SK-N-SH (cell line): ENCODE data around the gene GPR25. TPM values are rescaled to one million over a fixed set of nuclear protein-coding genes. Genes with fewer than 3 reads are reported as not detected.

Experiments
- CTCF ChIA-PET: fragments of 300-600, 350-600 bp; formaldehyde crosslinking; extraction: SDS; loops from one replicate; lab custom pipeline; 2021; lab: Yijun Ruan, JAX
- POLR2A ChIA-PET: fragments of 350-600 bp; sonication (Branson Sonifier 250); formaldehyde crosslinking; extraction: SDS; loops from one replicate; lab custom pipeline; 2020; ENCODE audit warnings: antibody characterized with exemption, inconsistent platforms; lab: Yijun Ruan, JAX
- DNase-seq: peaks from one replicate; pipeline ENCODE4 v3.0.0; 2012
- H2AFZ ChIP-seq: fragments of 200-600 bp; sonication (generic); 2 replicates; pipeline ENCODE4 v1.8.1; 2016; ENCODE audit warnings: antibody characterized with exemption, mild to moderate bottlenecking, low read depth
- H3F3A ChIP-seq: fragments of 200-600 bp; sonication (generic); replicated peaks from 2 replicates; pipeline ENCODE3; 2016; ENCODE audit warnings: antibody characterized with exemption, mild to moderate bottlenecking; ENCODE audit not compliant: insufficient read depth
- H3K27ac ChIP-seq, 2 experiments: fragments of 200-500 bp in 1 of 2; fragments of 200-600 bp in 1 of 2; sonication (Bioruptor generic) in 1 of 2; sonication (generic), shearing (Covaris generic) in 1 of 2; 2 replicates each; pipeline versions ENCODE4 v1.5.1 to v1.6.1; 2014 to 2016; ENCODE audit warnings: low read depth in 2 of 2, inconsistent platforms in 1 of 2, low read length in 1 of 2, mild to moderate bottlenecking in 1 of 2, mixed read lengths in 1 of 2
- H3K27me3 ChIP-seq: fragments of 200-600 bp; sonication (generic), shearing (Covaris generic); 2 replicates; pipeline ENCODE4 v1.6.1; 2016; ENCODE audit warnings: mixed run types; ENCODE audit not compliant: insufficient read depth
- H3K36me3 ChIP-seq, 2 experiments: fragments of 200-500 bp in 1 of 2; fragments of 200-600 bp in 1 of 2; sonication (Bioruptor generic) in 1 of 2; sonication (generic) in 1 of 2; replicated peaks in 1 of 2; 2 replicates each; pipeline versions ENCODE3 to v1.5.1; 2014 to 2016; ENCODE audit warnings: low read length in 1 of 2, mild to moderate bottlenecking in 1 of 2; ENCODE audit not compliant: insufficient read depth in 2 of 2, control insufficient read depth in 1 of 2
- H3K4me1 ChIP-seq, 2 experiments: fragments of 200-500 bp in 1 of 2; fragments of 200-600 bp in 1 of 2; sonication (Bioruptor generic) in 1 of 2; sonication (generic), shearing (Covaris generic) in 1 of 2; 2 replicates each; pipeline versions ENCODE4 v1.5.1 to v1.6.1; 2014 to 2016; ENCODE audit warnings: low read depth in 1 of 2, low read length in 1 of 2, mixed run types in 1 of 2; ENCODE audit not compliant: insufficient read depth in 2 of 2, control insufficient read depth in 1 of 2
- H3K4me2 ChIP-seq: fragments of 200-600 bp; sonication (generic), shearing (Covaris generic); 2 replicates; pipeline ENCODE4 v1.6.1; 2017; ENCODE audit warnings: mixed run types
- H3K4me3 ChIP-seq, 2 experiments: fragments of 200-500 bp in 1 of 2; fragments of 200-600 bp in 1 of 2; sonication (Bioruptor generic) in 1 of 2; sonication (generic), shearing (Covaris generic) in 1 of 2; 2 replicates each; pipeline versions ENCODE4 v1.5.1 to v1.8.1; 2014 to 2016; ENCODE audit warnings: low read depth in 2 of 2, inconsistent platforms in 1 of 2, low read length in 1 of 2, mild to moderate bottlenecking in 1 of 2, mixed read lengths in 1 of 2, moderate library complexity in 1 of 2
- H3K79me2 ChIP-seq: fragments of 200-600 bp; sonication (generic); 2 replicates; pipeline ENCODE4 v1.8.1; 2017; ENCODE audit warnings: mild to moderate bottlenecking; ENCODE audit not compliant: insufficient read depth
- H3K9ac ChIP-seq: fragments of 200-600 bp; sonication (generic); 2 replicates; pipeline ENCODE4 v1.6.1; 2017; ENCODE audit warnings: mixed run types
- H3K9me2 ChIP-seq: fragments of 200-600 bp; sonication (generic); 2 replicates; pipeline ENCODE4 v1.6.1; 2017; ENCODE audit warnings: mixed run types
- H3K9me3 ChIP-seq: fragments of 200-600 bp; sonication (generic); 2 replicates; pipeline ENCODE4 v1.6.1; 2017; ENCODE audit warnings: mixed run types, mild to moderate bottlenecking, moderate library complexity
- H4K20me1 ChIP-seq: fragments of 200-600 bp; sonication (generic); 2 replicates; pipeline ENCODE4 v1.6.1; 2017; ENCODE audit warnings: mild to moderate bottlenecking, mixed run types; ENCODE audit not compliant: insufficient read depth
- CHD2 ChIP-seq: fragments of 150-350 bp; IDR thresholded peaks from 2 replicates; pipeline ENCODE4 v1.6.1; 2018; ENCODE audit warnings: low read length; ENCODE audit not compliant: partially characterized antibody
- CTCF ChIP-seq: fragments of 200-600 bp; sonication (generic); IDR thresholded peaks from 2 replicates; pipeline ENCODE4 v1.6.1; 2017; ENCODE audit warnings: antibody characterized with exemption, mild to moderate bottlenecking, moderate library complexity
- EP300 ChIP-seq, 2 experiments: IDR thresholded peaks; 2 replicates each; pipeline versions ENCODE4 v1.4.0 to v1.6.1; 2012; ENCODE audit warnings: borderline replicate concordance in 1 of 2, low read depth in 1 of 2, low read length in 1 of 2
- EZH2phosphoT487 ChIP-seq: fragments of 200-600 bp; sonication (generic); IDR thresholded peaks from 2 replicates; pipeline ENCODE4 v1.6.1; 2017; ENCODE audit warnings: low read depth, mixed run types, mild to moderate bottlenecking, antibody characterized with exemption, moderate library complexity, borderline replicate concordance
- FOXM1 ChIP-seq: IDR thresholded peaks from 2 replicates; pipeline ENCODE4 v1.4.0; 2012; ENCODE audit warnings: low read depth, mild to moderate bottlenecking
- GABPA ChIP-seq: IDR thresholded peaks from 2 replicates; pipeline ENCODE4 v1.4.0; 2012; ENCODE audit warnings: low read depth, mild to moderate bottlenecking
- GATA2 ChIP-seq: sonication (generic); formaldehyde crosslinking; IDR thresholded peaks from 2 replicates; pipeline ENCODE4 v1.5.0; 2020; ENCODE audit warnings: mild to moderate bottlenecking, missing genetic modification reagents
- JUND ChIP-seq: IDR thresholded peaks from 2 replicates; pipeline ENCODE4 v1.4.0; 2012
- MEF2A ChIP-seq: IDR thresholded peaks from 2 replicates; pipeline ENCODE4 v1.4.0; 2012; ENCODE audit warnings: low read depth, borderline replicate concordance
- MXI1 ChIP-seq: IDR thresholded peaks from 2 replicates; pipeline ENCODE4 v1.6.1; 2012; ENCODE audit warnings: mild to moderate bottlenecking, low read depth, low read length, improper control_type of control experiment
- NFIC ChIP-seq: IDR thresholded peaks from 2 replicates; pipeline ENCODE4 v1.4.0; 2012; ENCODE audit warnings: borderline replicate concordance
- PBX3 ChIP-seq: IDR thresholded peaks from 2 replicates; pipeline ENCODE4; 2012
- POLR2AphosphoS5 ChIP-seq: IDR thresholded peaks from 2 replicates; pipeline ENCODE4 v1.6.1; 2012; ENCODE audit warnings: low read depth, low read length
- RAD21 ChIP-seq: IDR thresholded peaks from 2 replicates; pipeline ENCODE4 v1.6.1; 2012; ENCODE audit warnings: mild to moderate bottlenecking, low read length
- RCOR1 ChIP-seq: fragments of 150-350 bp; IDR thresholded peaks from 2 replicates; pipeline ENCODE4 v1.6.1; 2017; ENCODE audit warnings: antibody characterized with exemption, low read length
- RXRA ChIP-seq: IDR thresholded peaks from 2 replicates; pipeline ENCODE4 v1.4.0; 2012; ENCODE audit warnings: low read depth, mild to moderate bottlenecking, borderline replicate concordance
- SIN3A ChIP-seq: IDR thresholded peaks from 2 replicates; pipeline ENCODE4 v1.6.1; 2012; ENCODE audit warnings: low read depth, mild to moderate bottlenecking, low read length, moderate library complexity, borderline replicate concordance
- TAF1 ChIP-seq: IDR thresholded peaks from 2 replicates; pipeline ENCODE4 v1.6.1; 2012; ENCODE audit warnings: low read depth, mild to moderate bottlenecking, low read length, moderate library complexity, borderline replicate concordance
- TCF12 ChIP-seq: IDR thresholded peaks from 2 replicates; pipeline ENCODE4 v1.4.0; 2012
- TEAD4 ChIP-seq: IDR thresholded peaks from 2 replicates; pipeline ENCODE4 v1.4.0; 2012; ENCODE audit warnings: mild to moderate bottlenecking, borderline replicate concordance; ENCODE audit not compliant: insufficient read depth
- WGBS: methylation state at CpG from one replicate; pipeline ENCODE4 v1.1.6; 2017; ENCODE audit warnings: low lambda C conversion rate; 5-methylcytosine and 5-hydroxymethylcytosine counted together
- polyA plus RNA-seq, 3 experiments: library from polyadenylated mRNA; depleted of rRNA; stranded (reverse); fragments of >200 nt; gene quantifications; 2 replicates each; pipeline ENCODE4 v1.2.3, GENCODE V29; 2012

The GPR25 gene
- polyA plus RNA-seq, 1 of the 3 experiments (the other 2 are of a cell fraction), result not detected

- no peak for TF ChIP-seq TCF12
- no peak for TF ChIP-seq NFIC
- no peak for TF ChIP-seq SIN3A
- TF ChIP-seq GATA2 (CRISPR knock-in tag), result no peak
- no peak for TF ChIP-seq POLR2AphosphoS5
- TF ChIP-seq TEAD4, result no peak
- TF ChIP-seq PBX3, result no peak
- TF ChIP-seq CHD2, result no peak
- no peak for TF ChIP-seq TAF1
- no peak for TF ChIP-seq MEF2A
- TF ChIP-seq EP300 (IDR thresholded peaks at IDR 0.05; ENCODE audit: borderline replicate concordance in 1 of 2, low read depth in 1 of 2, low read length in 1 of 2), result no peak
- no peak for TF ChIP-seq RAD21
- TF ChIP-seq MXI1, result no peak
- TF ChIP-seq GABPA, result no peak
- TF ChIP-seq EZH2phosphoT487, result no peak
- no peak for TF ChIP-seq JUND
- no peak for TF ChIP-seq FOXM1
- no peak for TF ChIP-seq CTCF
- no peak for TF ChIP-seq RCOR1
- TF ChIP-seq RXRA, result no peak
- DNase-seq, result no peak
- Histone ChIP-seq H4K20me1 (no peaks in the 10 kb centered on the region), H3K27me3 (no peaks in the 10 kb centered on the region), H3K4me3 (no peak overlapping the region), H3K4me2 (no peak overlapping the region), H3K79me2 (no peaks in the 10 kb centered on the region), H3K9me3 (no peaks in the 10 kb centered on the region), H3F3A (no peaks in the 10 kb centered on the region), H3K36me3 (no peaks in the 10 kb centered on the region), H3K9me2 (no peaks in the 10 kb centered on the region), H3K4me1 (no peaks in the 10 kb centered on the region; a peak in 1 of 4 replicates), H3K9ac (no peak overlapping the region), H2AFZ (no peak overlapping the region), H3K27ac (no peak overlapping the region)
- ChIA-PET CTCF (interaction anchor here (0.5 to 2.8 kb wide), 3 partner anchors 10 to 279 kb away, joined by 3 to 15 read pairs (median 8); no protein-coding TSS in a partner anchor), POLR2A (no interaction called here)
- WGBS, result 99% methylated on average over 10 of the region's 17 CpGs
These were observed 28.1 kb downstream of the GPR25 start for GRCh38 chr1:200900877-200901276.
